Keratinocyte (primary cell): ENCODE measurements around the gene FAM170B. TPM values are rescaled to one million over a fixed set of nuclear protein-coding genes. Genes with fewer than 3 reads are reported as not detected.

Source experiments
- DNase-seq: peaks from one replicate; pipeline ENCODE4 v3.0.0-alpha.2; 2011; ENCODE audit warnings: low read depth, missing footprints, low spot score
- FAIRE-seq: peaks from 2 replicates; lab custom pipeline; 2011; peaks lifted over from hg19 to GRCh38; lab: Jason Lieb, UNC
- H2AFZ ChIP-seq: 2 replicates; pipeline ENCODE4 v1.6.0; 2012; ENCODE audit warnings: low read length, control low read depth, inconsistent platforms; ENCODE audit not compliant: control insufficient read depth
- H3K27ac ChIP-seq: 2 replicates; pipeline ENCODE4 v1.5.1; 2011; ENCODE audit warnings: low read length; ENCODE audit not compliant: control insufficient read depth, insufficient read depth
- H3K27me3 ChIP-seq: 3 replicates; pipeline ENCODE4 v1.6.0; 2011; ENCODE audit warnings: low read length; ENCODE audit not compliant: control insufficient read depth, insufficient read depth; ENCODE audit errors: extremely low read depth
- H3K36me3 ChIP-seq, 2 experiments: 2 replicates in 1 of 2; 3 replicates in 1 of 2; pipeline ENCODE4 v1.5.1; 2011; ENCODE audit warnings: low read length in 2 of 2, mild to moderate bottlenecking in 1 of 2; ENCODE audit not compliant: control insufficient read depth in 2 of 2, insufficient read depth in 2 of 2; ENCODE audit errors: extremely low read depth in 1 of 2
- H3K4me1 ChIP-seq: 3 replicates; pipeline ENCODE4 v1.5.1; 2011; ENCODE audit warnings: low read length; ENCODE audit not compliant: control insufficient read depth, insufficient read depth; ENCODE audit errors: extremely low read depth
- H3K4me2 ChIP-seq: 3 replicates; pipeline ENCODE4 v1.6.0; 2011; ENCODE audit warnings: low read depth, low read length; ENCODE audit not compliant: control insufficient read depth, insufficient read depth; ENCODE audit errors: extremely low read depth
- H3K4me3 ChIP-seq, 3 experiments: fragments of 200-600 bp in 1 of 3; sonication (generic) in 1 of 3; 2 replicates in 2 of 3; 3 replicates in 1 of 3; pipeline ENCODE4 v1.5.1; 2011 to 2016; ENCODE audit warnings: low read length in 3 of 3, mild to moderate bottlenecking in 3 of 3, control low read depth in 2 of 3, inconsistent platforms in 1 of 3, low read depth in 1 of 3, mixed read lengths in 1 of 3, mixed run types in 1 of 3, moderate library complexity in 1 of 3; ENCODE audit not compliant: control insufficient read depth in 2 of 3, insufficient read depth in 2 of 3; ENCODE audit errors: extremely low read depth in 1 of 3
- H3K79me2 ChIP-seq: 2 replicates; pipeline ENCODE4 v1.6.0; 2012; ENCODE audit warnings: low read length; ENCODE audit not compliant: control insufficient read depth, insufficient read depth
- H3K9ac ChIP-seq: 3 replicates; pipeline ENCODE4 v1.6.0; 2011; ENCODE audit warnings: low read length; ENCODE audit not compliant: control insufficient read depth, insufficient read depth; ENCODE audit errors: extremely low read depth
- H3K9me1 ChIP-seq: 3 replicates; pipeline ENCODE4 v1.6.0; 2011; ENCODE audit warnings: low read length; ENCODE audit not compliant: control insufficient read depth, insufficient read depth; ENCODE audit errors: extremely low read depth
- H3K9me3 ChIP-seq: 2 replicates; pipeline ENCODE4 v1.5.1; 2012; ENCODE audit warnings: low read depth, low read length; ENCODE audit not compliant: control insufficient read depth
- H4K20me1 ChIP-seq: 3 replicates; pipeline ENCODE4 v1.6.0; 2011; ENCODE audit warnings: low read length; ENCODE audit not compliant: control insufficient read depth, insufficient read depth; ENCODE audit errors: extremely low read depth
- EZH2 ChIP-seq: IDR thresholded peaks from one replicate; pipeline ENCODE4 v1.6.1; 2012; ENCODE audit warnings: inconsistent platforms, mild to moderate bottlenecking, low read length, moderate library complexity
- dilution Hi-C: fragments of 300-500 bp; cut with MboI; formaldehyde crosslinking; loops from one replicate; pipeline ENCODE4 v1.7.0; 2020; ENCODE audit warnings: low sequenced_read_pairs; ENCODE audit not compliant: extremely low pct_ligation_motif_present
- polyA plus RNA-seq, 5 experiments: library from polyadenylated mRNA; depleted of rRNA in 3 of 5; stranded (reverse) in 3 of 5; stranded (forward) in 1 of 5; unstranded in 1 of 5; fragments of >200 nt; gene quantifications; 1 replicate in 1 of 5; 2 replicates in 3 of 5; 3 replicates in 1 of 5; pipeline versions ENCODE4 v1.2.1 to v1.2.3, GENCODE V29; 2011 to 2012; ENCODE audit warnings: missing spikeins in 2 of 5, low read depth in 1 of 5, low replicate concordance in 1 of 5
- TF ChIP-seq, protein P1 (sequence below), 3 experiments: IDR thresholded peaks in 1 of 3; conservative IDR thresholded peaks in 1 of 3; optimal IDR thresholded peaks in 1 of 3; 2 replicates in 2 of 3; 3 replicates in 1 of 3; pipeline versions ENCODE3 to v1.5.1; 2011; ENCODE audit warnings: low read length in 3 of 3, mild to moderate bottlenecking in 3 of 3, moderate library complexity in 2 of 3, control low read depth in 1 of 3, inconsistent platforms in 1 of 3; ENCODE audit not compliant: insufficient read depth in 2 of 3; ENCODE audit errors: extremely low read depth in 1 of 3

Gene FAM170B
- polyA plus RNA-seq, 1 donor (not counting 4 experiments of a cell fraction or from before 2014, with no cell fraction given), result not detected

DNA sequence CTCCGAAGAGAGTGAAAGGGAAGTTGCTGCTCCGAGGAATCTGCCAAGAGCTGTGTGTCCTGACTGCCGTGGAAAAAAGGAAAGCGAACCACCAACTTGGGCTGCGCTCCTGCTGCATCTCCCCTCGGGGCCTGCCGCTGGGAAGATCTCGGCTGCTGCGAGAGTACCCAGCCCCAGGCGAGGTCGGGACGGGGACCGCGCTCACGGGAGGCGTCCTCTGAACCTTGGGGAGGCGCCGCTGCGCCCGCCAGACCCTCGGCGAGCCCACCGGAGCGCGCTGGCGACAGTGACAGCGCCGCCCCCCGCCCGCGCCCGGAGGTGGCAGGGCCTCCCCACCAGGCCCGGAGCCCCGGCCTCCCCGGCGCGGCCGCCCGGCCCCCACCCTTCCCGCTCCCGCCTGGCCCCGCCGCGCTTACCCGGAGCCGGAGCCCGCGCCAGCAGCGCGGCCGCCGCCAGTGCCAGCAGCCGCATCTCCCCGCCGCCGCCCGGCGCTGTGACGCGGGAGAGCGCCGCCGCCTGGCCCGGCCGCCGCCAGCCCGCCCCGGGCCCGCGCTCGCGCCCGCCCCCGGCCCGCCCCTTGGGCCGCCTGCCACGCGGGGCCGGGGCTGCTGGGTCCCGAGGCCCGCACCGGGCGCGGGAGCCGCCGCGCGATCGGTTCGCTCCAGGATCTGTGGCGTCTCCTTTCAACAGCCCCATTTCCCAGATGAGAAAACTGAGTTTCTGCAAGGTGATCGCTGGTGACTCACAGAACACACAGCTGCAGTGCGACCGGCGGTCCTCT, 18.6 kb downstream of the FAM170B start, which contains the start of gene VSTM4:
TSS of gene VSTM4 (minus strand) at position 508 of the 781 bp plus-strand sequence. CDS start at position 471, 37 bp downstream.
- Histone ChIP-seq H3K4me3 (no peak within 1 kb of the TSS), H3K79me2 (no peaks in the 10 kb centered on the region), H3K9me1 (no peaks in the 10 kb centered on the region), H4K20me1 (no peaks in the 10 kb centered on the region), H3K4me2 (peak within 1 kb of the TSS; percentile 7), H3K36me3 (no peaks in the 10 kb centered on the region), H3K27ac (no peak within 1 kb of the TSS), H2AFZ (no peak within 1 kb of the TSS), H3K4me1 (no peaks in the 10 kb centered on the region), H3K9me3 (no peaks in the 10 kb centered on the region), H3K27me3 (peaks cover 39% of the 10 kb centered on the region), H3K9ac (no peak within 1 kb of the TSS)
- no peak for TF ChIP-seq EZH2
- TF ChIP-seq, protein P1, sequence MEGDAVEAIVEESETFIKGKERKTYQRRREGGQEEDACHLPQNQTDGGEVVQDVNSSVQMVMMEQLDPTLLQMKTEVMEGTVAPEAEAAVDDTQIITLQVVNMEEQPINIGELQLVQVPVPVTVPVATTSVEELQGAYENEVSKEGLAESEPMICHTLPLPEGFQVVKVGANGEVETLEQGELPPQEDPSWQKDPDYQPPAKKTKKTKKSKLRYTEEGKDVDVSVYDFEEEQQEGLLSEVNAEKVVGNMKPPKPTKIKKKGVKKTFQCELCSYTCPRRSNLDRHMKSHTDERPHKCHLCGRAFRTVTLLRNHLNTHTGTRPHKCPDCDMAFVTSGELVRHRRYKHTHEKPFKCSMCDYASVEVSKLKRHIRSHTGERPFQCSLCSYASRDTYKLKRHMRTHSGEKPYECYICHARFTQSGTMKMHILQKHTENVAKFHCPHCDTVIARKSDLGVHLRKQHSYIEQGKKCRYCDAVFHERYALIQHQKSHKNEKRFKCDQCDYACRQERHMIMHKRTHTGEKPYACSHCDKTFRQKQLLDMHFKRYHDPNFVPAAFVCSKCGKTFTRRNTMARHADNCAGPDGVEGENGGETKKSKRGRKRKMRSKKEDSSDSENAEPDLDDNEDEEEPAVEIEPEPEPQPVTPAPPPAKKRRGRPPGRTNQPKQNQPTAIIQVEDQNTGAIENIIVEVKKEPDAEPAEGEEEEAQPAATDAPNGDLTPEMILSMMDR (optimal IDR thresholded peaks at IDR 0.05 in 1 of 3, IDR thresholded peaks at IDR 0.05 in 1 of 3, conservative IDR thresholded peaks at IDR 0.05 in 1 of 3; ENCODE audit: extremely low read depth in 1 of 3, insufficient read depth in 2 of 3, low read length in 3 of 3), result no peak
- dilution Hi-C loops, result no loop called here
- DNase-seq (no peak), FAIRE-seq (no peak)

DNA sequence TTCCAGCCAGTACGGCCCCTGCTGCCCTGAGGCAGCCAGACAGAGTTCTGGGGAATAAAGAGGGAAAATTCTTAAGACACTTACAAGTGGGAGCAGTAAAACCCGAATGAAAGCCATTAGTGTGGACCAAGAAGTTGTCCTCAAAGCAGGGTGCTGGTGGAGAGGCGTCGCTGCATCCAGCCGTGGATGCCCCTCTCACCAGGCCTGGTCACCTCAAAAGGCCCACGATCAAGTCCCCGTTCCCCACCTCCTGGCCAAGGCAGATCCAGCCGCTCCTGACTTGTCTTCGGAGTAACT, 19.2 kb downstream of the FAM170B start:
- peak overlapping the region; percentile 7 for H3K4me2 ChIP-seq
- dilution Hi-C loops, result no loop called here
- no peak for FAIRE-seq
- TF ChIP-seq, protein P1 (optimal IDR thresholded peaks at IDR 0.05 in 1 of 3, IDR thresholded peaks at IDR 0.05 in 1 of 3, conservative IDR thresholded peaks at IDR 0.05 in 1 of 3; ENCODE audit: extremely low read depth in 1 of 3, insufficient read depth in 2 of 3, low read length in 3 of 3), result no peak
- peak; percentile 97 for TF ChIP-seq EZH2
- peaks cover 39% of the 10 kb centered on the region for H3K27me3 ChIP-seq
- H3K4me3 ChIP-seq, result no peak overlapping the region
- H3K79me2 ChIP-seq, result no peaks in the 10 kb centered on the region
- H3K27ac ChIP-seq, result no peak overlapping the region
- H3K4me1 ChIP-seq, result no peaks in the 10 kb centered on the region
- no peak overlapping the region for H2AFZ ChIP-seq
- no peaks in the 10 kb centered on the region for H3K36me3 ChIP-seq
- no peaks in the 10 kb centered on the region for H3K9me3 ChIP-seq
- DNase-seq, result no peak
- no peaks in the 10 kb centered on the region for H3K9me1 ChIP-seq
- no peak overlapping the region for H3K9ac ChIP-seq
- H4K20me1 ChIP-seq, result no peaks in the 10 kb centered on the region
